OCI-LY3 (cell line): ENCODE data around the gene NOC4L.

ENCODE experiments used
- CTCF ChIP-seq: fragments of 200-600, 300-600 bp; sonication (generic); IDR thresholded peaks from 2 replicates; pipeline ENCODE4 v1.5.1; 2014; ENCODE audit warnings: antibody characterized with exemption, low read length, low read depth
- EZH2phosphoT487 ChIP-seq: fragments of 200-600 bp; shearing (Covaris generic); IDR thresholded peaks from 2 replicates; pipeline ENCODE4 v1.6.1; 2018; ENCODE audit warnings: antibody characterized with exemption, mixed run types, low read depth

GRCh38 chr12:132114667-132115066 lies 29.6 kb upstream of the NOC4L start:
- TF ChIP-seq CTCF (no peak), EZH2phosphoT487 (no peak)
